Tibial nerve (tissue), 4 donors: ENCODE results near the gene SLIT3.

Experiments used
- EP300 ChIP-seq, 2 donors: sonication (generic); formaldehyde crosslinking; IDR thresholded peaks; one replicate each; pipeline ENCODE4 v1.6.1; 2017; ENCODE audit warnings: antibody characterized with exemption in 2 of 2, mild to moderate bottlenecking in 1 of 2
- POLR2A ChIP-seq, 2 donors: fragments of 450-650 bp; IDR thresholded peaks; one replicate each; pipeline ENCODE4 v1.6.1; 2017; ENCODE audit warnings: antibody characterized with exemption in 2 of 2, mild to moderate bottlenecking in 2 of 2, moderate library complexity in 2 of 2
- TF ChIP-seq, protein P1 (sequence below), 5 experiments: fragments of 200-600 bp in 3 of 5; fragments of 450-650 bp in 2 of 5; sonication (generic) in 3 of 5; IDR thresholded peaks; one replicate each; pipeline ENCODE4 v1.5.1; 2016 to 2019; ENCODE audit warnings: antibody characterized with exemption in 5 of 5, mild to moderate bottlenecking in 3 of 5, moderate library complexity in 2 of 5

DNA sequence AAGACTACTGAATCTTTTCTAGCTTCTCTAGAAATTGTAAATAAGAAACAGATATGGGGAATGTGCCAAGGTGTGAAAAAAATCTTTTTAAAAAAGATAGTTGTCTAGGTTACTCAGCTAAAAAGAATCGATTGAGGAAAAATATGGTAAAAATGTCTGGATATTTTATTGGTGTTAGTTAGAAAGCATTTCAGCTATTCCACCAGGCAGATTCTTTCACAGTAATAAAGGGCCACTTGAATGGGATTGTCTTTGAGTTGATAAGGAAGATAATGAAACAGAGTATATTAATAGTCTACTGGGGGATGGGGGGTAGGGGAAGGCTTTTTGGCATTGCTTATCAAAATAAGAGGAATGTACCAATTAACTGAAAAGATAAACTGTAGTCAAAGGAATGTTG, 51.9 kb downstream of the SLIT3 start:
- TF ChIP-seq POLR2A (IDR thresholded peaks at IDR 0.05) (no peak), EP300 (IDR thresholded peaks at IDR 0.05) (no peak)
- TF ChIP-seq, protein P1, sequence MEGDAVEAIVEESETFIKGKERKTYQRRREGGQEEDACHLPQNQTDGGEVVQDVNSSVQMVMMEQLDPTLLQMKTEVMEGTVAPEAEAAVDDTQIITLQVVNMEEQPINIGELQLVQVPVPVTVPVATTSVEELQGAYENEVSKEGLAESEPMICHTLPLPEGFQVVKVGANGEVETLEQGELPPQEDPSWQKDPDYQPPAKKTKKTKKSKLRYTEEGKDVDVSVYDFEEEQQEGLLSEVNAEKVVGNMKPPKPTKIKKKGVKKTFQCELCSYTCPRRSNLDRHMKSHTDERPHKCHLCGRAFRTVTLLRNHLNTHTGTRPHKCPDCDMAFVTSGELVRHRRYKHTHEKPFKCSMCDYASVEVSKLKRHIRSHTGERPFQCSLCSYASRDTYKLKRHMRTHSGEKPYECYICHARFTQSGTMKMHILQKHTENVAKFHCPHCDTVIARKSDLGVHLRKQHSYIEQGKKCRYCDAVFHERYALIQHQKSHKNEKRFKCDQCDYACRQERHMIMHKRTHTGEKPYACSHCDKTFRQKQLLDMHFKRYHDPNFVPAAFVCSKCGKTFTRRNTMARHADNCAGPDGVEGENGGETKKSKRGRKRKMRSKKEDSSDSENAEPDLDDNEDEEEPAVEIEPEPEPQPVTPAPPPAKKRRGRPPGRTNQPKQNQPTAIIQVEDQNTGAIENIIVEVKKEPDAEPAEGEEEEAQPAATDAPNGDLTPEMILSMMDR (IDR thresholded peaks at IDR 0.05): no peak
